GM11168 (cell line): ENCODE results near the gene PCNX2.

Experiments
- in situ Hi-C: fragments of 300-500 bp; cut with MboI; formaldehyde crosslinking; loops from one replicate; pipeline ENCODE4 v1.12.0; 2022; ENCODE audit warnings: low sequenced_read_pairs; ENCODE audit not compliant: unreplicated experiment

PCNX2 gene

DNA sequence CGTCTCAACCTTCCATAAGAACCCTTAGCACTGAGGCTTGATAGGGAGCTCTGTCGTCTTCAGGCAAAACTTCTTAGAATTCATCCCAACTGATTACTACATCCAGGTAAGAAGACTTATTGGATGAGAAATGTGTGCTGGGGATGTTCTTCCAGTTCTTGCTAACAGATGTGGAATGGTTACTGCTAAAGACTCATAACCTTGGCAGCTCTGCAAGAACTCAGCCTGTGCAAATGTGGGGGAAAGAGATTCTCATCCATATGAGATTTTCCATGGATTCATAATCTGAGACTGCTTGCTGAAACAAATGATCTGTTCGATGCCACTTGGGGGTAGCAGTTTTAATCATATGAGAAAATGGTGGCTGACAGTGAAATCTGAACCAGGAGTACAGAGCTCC is 296.9 kb downstream of the PCNX2 start:
- in situ Hi-C loops, result no loop called here

- in situ Hi-C loops, result no loop called here
Observed at GRCh38 chr1:232998138-232998537, 297.4 kb downstream of the PCNX2 start.

DNA sequence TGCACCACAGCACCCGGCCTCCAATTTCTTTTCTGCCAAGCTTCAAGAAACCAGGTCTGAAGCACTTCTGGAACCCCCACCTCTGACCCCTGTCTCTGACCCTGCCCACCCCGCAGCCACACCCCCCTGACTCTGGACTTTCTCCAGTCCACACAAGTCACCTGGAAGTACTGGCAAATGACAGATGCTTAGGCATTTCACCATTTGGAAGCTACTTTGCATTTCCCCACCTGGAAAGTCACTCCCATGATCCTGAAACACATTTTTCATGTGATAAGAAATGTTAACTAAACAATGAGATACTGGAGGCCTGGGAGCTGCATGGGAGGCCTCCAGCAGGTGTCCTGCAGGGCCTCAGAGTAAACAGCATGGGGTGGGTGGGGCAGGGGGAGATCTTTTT is 299.4 kb downstream of the PCNX2 start:
- in situ Hi-C loops, result no loop called here

DNA sequence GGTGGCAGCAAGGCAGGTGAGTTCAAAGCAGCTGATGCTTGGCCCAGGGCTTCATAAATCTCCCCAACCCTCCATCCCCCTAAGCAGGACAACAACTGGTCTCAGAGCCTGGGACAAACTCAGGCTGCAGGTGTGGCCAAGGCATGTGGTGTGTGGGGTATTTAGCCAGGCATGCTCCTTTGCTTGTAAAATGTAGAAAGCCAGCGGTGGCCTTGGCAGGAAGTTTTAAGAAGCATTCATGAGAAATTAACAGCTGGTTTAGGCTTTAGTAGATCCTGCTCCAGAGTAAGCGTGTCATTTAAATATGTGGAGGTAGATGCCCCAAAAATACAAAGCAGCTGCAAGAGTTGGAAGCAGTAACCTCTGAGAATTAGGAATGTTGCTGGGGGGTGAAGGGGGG is 300.3 kb downstream of the PCNX2 start:
- in situ Hi-C loops, result no loop called here

- in situ Hi-C loops, result no loop called here
Observed at GRCh38 chr1:232993555-232993954, 302.0 kb downstream of the PCNX2 start.

GRCh38 chr1:232992227-232992626 is 303.3 kb downstream of the PCNX2 start:
- in situ Hi-C loops, result no loop called here

GRCh38 chr1:232991238-232991637 is 304.3 kb downstream of the PCNX2 start:
- in situ Hi-C loops, result no loop called here

- in situ Hi-C loops, result no loop called here
Observed at GRCh38 chr1:232990176-232991128, 305.1 kb downstream of the PCNX2 start.

DNA sequence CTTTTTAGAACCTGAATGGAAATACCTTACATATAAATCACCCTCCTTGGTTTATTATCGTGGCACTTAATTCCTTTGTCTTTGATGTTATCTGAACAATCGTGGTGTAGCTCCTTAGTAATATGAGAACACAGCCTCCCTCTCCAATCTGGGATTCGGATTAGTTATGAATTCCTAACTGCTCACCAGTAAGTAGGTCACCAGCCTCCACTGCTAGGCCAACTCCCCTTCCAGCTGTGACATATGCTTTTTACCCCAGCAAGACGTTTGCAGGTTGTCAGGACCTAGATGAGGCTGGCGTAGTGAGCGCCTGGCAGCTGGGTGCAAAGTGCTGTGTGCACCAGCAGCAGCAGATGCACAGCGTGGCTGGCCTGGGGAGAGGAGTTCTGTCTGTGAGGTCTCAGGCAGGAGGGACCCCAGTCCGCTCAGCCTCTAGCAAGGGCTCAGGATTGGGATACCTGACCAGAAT is 306.9 kb downstream of the PCNX2 start:
- in situ Hi-C loops, result no loop called here

GRCh38 chr1:232987774-232988140 is 307.8 kb downstream of the PCNX2 start:
- in situ Hi-C loops, result no loop called here

DNA sequence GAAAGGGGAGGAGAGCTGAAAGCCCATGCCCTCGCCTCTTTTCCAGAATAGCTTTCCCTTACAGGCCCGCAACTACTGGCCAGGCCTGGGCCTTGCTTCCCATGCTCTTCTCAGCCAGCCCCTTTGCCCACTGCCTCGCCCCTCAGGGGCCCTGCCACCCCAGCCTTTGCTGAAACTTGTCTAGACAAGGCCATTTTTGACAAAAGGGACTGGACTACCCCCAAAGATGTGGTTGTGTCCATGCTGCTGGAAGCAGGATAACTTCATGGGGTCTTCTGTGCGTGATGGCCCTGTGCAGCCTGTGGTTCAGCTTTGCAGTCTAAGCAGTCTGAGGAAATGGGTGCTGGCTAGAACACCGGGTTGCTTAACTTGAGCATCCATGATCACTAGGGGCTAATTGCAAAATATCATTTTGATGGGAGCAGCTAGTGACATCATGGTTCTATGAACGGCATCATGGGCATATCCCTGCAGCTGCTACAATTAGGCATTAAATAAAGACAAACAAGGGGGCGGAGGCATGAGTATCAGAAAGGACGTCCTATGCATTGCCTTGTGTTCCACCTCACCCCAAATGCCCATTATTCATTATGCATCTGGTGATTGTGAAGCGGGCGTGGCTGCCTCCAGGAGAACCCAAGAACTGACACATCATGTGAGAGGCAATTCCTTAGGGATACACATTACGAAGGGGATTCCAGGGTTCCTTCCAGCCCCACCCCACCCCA is 308.3 kb downstream of the PCNX2 start:
- in situ Hi-C loops, result no loop called here

DNA sequence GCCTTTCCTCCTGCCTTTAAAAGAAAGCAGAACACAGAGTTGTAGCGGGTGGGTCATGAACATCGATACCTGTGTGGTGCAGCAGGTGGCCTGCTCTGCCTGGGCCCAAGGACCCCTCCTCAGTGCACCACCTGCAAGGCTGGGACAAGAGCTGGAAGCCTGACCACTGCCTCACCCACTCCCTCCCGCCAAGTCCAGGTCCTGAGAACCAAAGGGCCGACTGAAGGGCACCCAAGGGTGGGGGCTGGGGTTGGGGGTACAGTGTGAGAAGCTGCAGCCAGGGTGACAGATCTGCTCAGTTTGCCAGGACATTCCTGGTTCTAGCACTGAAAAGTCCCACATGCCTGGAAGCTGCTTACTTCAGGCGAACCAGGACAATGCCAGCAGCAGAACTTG is 309.0 kb downstream of the PCNX2 start:
- in situ Hi-C loops, result no loop called here

DNA sequence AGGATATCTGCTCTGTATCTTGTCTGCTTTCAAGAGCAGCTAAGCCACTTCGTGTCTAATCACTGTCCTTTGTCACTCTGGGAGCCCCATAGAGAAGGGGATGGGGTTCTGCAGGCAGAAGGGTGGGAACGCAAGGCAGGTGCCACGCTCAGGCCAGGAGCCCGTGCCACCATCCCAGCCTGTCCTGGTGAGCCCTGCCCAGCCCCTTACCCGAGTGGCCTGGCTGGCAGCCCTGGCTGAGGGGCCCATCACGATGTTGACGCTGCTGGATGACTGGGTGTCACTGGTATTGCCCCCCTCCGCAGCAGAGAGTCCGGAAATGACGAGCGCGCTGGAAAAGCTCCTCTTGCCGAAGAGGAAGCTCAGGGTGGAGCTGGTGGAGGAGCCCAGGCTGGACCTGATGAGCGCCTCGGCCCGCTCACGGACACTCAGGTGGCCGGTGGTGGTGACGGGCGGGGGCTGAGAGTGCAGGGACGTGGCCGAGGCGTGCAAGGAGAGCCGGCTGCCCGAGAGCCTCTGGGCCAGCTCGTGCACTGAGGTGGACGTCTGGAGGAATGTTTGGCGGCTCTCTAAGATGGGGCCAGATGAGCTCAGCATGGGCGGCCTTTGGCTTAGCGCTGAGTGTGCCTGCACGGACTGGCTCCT is 309.5 kb downstream of the PCNX2 start:
- in situ Hi-C loops, result no loop called here

DNA sequence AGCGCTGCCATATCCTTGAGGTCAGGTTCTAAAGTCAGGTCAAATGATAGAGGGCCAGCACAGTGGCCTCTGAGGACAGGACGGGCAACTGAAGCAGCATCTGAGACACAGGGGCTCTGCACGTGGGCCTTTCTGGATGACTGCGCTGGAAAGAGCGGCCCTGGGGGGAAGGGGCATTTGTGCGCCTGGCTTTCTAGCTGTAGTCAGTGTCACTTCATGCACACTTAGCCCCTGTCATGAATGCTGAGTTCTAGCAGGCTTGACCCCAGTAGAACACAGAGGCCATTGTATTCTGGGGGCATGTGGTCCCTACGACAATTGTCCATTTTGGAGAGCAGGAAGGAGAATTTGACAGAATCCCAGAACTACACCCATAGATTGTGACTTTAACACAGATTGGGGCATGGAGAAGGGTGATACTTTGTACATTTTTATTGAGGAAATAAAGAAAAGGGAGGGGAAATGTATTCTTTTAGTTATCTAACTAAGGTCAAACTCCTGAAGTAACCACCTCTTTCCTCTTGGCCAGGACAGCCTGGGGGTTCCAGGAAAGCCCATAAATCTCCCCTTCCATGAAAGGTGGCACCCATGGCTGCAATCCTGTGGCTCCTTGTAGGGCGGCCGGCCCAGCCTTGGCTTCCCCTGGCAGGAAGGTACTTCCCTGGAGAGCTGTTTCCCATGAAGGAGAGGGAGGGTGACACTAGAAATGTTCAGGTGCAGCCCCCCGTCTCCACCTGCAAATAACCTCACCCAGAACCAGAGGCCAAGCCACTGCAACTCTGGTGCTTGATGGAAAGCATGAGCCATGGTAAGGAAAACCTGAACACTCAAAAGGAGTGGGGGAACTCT is 310.7 kb downstream of the PCNX2 start:
- in situ Hi-C loops, result no loop called here

DNA sequence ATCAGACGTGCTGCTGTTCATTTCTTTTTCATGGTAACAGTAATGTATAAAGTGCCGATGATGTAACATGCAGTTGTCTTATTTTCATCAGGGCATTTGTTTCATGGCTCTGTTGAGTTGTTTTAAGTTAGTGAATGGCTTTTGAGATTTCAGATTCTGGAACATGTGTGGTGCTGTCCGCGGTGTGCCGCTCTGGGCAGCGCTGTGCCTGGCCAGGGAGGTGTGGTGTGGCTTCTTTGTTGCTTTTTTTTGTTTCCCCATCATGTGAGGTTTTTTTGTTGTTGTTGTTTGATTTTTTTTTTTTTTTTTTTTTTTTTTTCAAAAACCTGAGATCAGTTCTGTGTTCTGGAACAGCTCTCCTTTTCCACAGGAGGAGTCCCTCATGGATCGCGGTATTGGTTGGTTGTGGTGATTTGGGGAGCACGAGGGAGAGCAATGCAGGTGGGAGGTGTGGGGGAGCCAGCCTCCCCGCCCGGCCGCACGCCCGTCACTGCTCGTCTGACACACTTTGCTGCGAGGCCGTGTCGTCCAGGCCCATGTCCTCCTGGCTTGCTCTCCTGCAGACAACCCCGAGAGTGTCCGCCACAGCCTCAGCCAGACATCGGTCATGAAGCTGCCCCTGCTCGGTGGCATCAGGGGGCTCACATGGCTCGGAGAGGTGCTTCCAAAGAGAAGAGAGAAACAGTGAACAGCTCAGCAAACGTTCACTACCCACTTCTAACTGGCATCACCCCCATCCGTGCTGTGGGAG is 311.5 kb downstream of the PCNX2 start:
- in situ Hi-C loops, result no loop called here

DNA sequence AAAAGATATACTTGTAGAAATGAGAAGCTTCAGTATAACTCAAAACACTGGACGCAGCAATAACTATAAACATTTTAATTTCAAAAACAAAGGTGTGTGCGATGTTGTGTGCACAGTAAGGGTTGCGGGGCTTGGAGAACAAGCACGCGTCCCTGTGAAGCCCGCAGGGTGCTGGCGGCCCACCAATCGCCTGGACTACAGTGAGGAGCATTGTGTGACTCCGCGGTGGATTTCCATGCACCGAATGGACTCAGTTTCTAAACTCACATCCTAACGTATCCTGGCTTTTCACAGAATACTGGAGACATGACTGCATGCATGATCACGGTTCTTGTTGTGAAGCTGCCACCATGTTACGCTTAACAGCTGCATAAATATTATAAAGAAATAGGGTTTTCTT is 312.1 kb downstream of the PCNX2 start:
- in situ Hi-C loops, result no loop called here

- in situ Hi-C loops, result no loop called here
Observed at GRCh38 chr1:232982238-232982944, 313.1 kb downstream of the PCNX2 start.

DNA sequence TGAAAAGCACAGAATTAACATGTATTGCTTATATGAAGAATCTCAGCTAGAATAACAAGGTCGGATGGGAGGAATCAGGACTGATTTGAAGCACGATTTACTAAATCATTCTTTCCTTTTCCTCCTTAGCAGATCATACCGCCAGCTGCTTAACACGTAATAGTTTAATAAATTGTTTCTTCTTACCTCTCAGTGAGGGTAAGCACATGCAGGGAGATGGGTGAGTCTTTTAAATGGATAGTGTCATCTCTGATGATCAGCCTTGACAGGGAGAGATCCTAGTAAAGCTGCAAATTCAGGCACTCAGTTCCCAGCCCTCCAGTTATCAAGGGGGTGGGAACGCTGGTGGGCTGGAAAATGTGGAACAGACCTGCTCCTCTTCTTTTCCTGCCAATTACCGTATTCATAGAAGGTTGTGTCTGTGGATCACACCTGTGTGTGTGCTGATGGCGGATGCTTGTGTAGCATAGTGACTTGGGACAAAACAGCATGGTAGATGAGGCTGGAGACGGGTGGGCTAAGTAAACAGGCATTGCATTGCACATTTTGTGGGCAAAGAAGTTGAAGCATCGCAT is 314.5 kb downstream of the PCNX2 start:
- in situ Hi-C loops, result no loop called here
